HCT116 (cell line): ENCODE results near the gene FTO. TPM values are rescaled to one million over a fixed set of nuclear protein-coding genes. Genes with fewer than 3 reads are reported as not detected.

Source experiments
- ATAC-seq: fragments of 200-7000 bp; cut with Tn5 transposase; 2 replicates; pipeline ENCODE4 v1.9.1; 2020; ENCODE audit warnings: mild to moderate bottlenecking, moderate library complexity
- BruUV-seq: library from RNA; stranded (reverse); fragments of 400-500 nt; replicated peaks from 2 replicates; lab custom pipeline; 2021; lab: Mats Ljungman, UMichigan
- CTCF ChIA-PET: fragments of 300-600 bp; sonication (Branson Sonifier 250); formaldehyde crosslinking; loops from one replicate; lab custom pipeline; 2021; ENCODE audit warnings: antibody characterized with exemption; lab: Charles Lee
- POLR2A ChIA-PET: fragments of 300-600, 350-600 bp; sonication (Branson Sonifier 250); formaldehyde crosslinking; loops from one replicate; lab custom pipeline; 2021; ENCODE audit warnings: antibody characterized with exemption; lab: Charles Lee
- RAD21 ChIA-PET, 2 experiments: fragments of 300-600 bp; sonication (Branson Sonifier 250); formaldehyde crosslinking; loops; one replicate each; lab custom pipeline; 2023; ENCODE audit warnings: low total read pairs in 2 of 2; ENCODE audit not compliant: uncharacterized antibody in 2 of 2, unreplicated experiment in 2 of 2, low non-redundant PET in 1 of 2; lab: Charles Lee
- DNase-seq: peaks from one replicate; pipeline ENCODE4 v3.0.0-alpha.2; 2010; ENCODE audit warnings: low read depth, low spot score
- H2AFZ ChIP-seq: fragments of 200-600 bp; shearing (Covaris generic), sonication (generic); 2 replicates; pipeline ENCODE4 v1.6.1; 2017; ENCODE audit warnings: low read depth, mixed run types, mixed read lengths, antibody characterized with exemption, low read length; ENCODE audit not compliant: poor library complexity, severe bottlenecking
- H3K27ac ChIP-seq: 2 replicates; pipeline ENCODE4 v1.5.1; 2012; ENCODE audit warnings: low read depth, low read length
- H3K27me3 ChIP-seq: fragments of 200-600 bp; sonication (generic); 2 replicates; pipeline ENCODE4 v1.6.1; 2016; ENCODE audit warnings: mixed run types, low read length, mixed read lengths; ENCODE audit not compliant: insufficient read depth
- H3K36me3 ChIP-seq, 2 experiments: fragments of 200-500 bp in 1 of 2; fragments of 200-600 bp in 1 of 2; sonication (Bioruptor generic) in 1 of 2; sonication (generic) in 1 of 2; 2 replicates each; pipeline versions ENCODE4 v1.5.1 to v1.6.1; 2014 to 2016; ENCODE audit warnings: low read length in 2 of 2, inconsistent platforms in 1 of 2, mixed read lengths in 1 of 2, mixed run types in 1 of 2; ENCODE audit not compliant: insufficient read depth in 2 of 2, control insufficient read depth in 1 of 2
- H3K4me1 ChIP-seq, 2 experiments: fragments of 200-600 bp in 1 of 2; sonication (generic) in 1 of 2; 2 replicates each; pipeline versions ENCODE4 v1.5.1 to v1.6.1; 2012 to 2017; ENCODE audit warnings: low read length in 2 of 2, inconsistent platforms in 1 of 2, mild to moderate bottlenecking in 1 of 2, mixed read lengths in 1 of 2, mixed run types in 1 of 2, moderate library complexity in 1 of 2; ENCODE audit not compliant: insufficient read depth in 2 of 2, control insufficient read depth in 1 of 2
- H3K4me2 ChIP-seq: fragments of 200-600 bp; sonication (generic); 2 replicates; pipeline ENCODE4 v1.6.1; 2017; ENCODE audit warnings: mixed run types, low read length, mixed read lengths
- H3K4me3 ChIP-seq, 2 experiments: fragments of 200-600 bp in 1 of 2; sonication (generic) in 1 of 2; replicated peaks in 1 of 2; 2 replicates each; pipeline ENCODE4 v1.5.1; 2011 to 2016; ENCODE audit warnings: low read length in 2 of 2, control low read depth in 1 of 2, low read depth in 1 of 2, mild to moderate bottlenecking in 1 of 2, mixed read lengths in 1 of 2, mixed run types in 1 of 2
- H3K79me2 ChIP-seq: fragments of 200-600 bp; sonication (generic); 2 replicates; pipeline ENCODE4 v1.6.1; 2017; ENCODE audit warnings: mild to moderate bottlenecking, mixed run types, low read length, moderate library complexity, mixed read lengths; ENCODE audit not compliant: insufficient read depth
- H3K9ac ChIP-seq: fragments of 200-600 bp; sonication (generic); 2 replicates; pipeline ENCODE4 v1.6.1; 2016; ENCODE audit warnings: low read length, mixed read lengths
- H3K9me2 ChIP-seq: fragments of 200-600 bp; sonication (generic), shearing (Covaris generic); 2 replicates; pipeline ENCODE4 v1.6.1; 2017; ENCODE audit warnings: mixed run types, mild to moderate bottlenecking, moderate library complexity; ENCODE audit not compliant: insufficient read depth
- H3K9me3 ChIP-seq, 2 experiments: fragments of 200-500 bp in 1 of 2; fragments of 200-600 bp in 1 of 2; sonication (Bioruptor generic) in 1 of 2; sonication (generic) in 1 of 2; 2 replicates each; pipeline ENCODE4 v1.6.1; 2014 to 2017; ENCODE audit warnings: low read length in 2 of 2, mixed read lengths in 2 of 2, inconsistent platforms in 1 of 2, low read depth in 1 of 2, mild to moderate bottlenecking in 1 of 2, mixed run types in 1 of 2, moderate library complexity in 1 of 2; ENCODE audit not compliant: control insufficient read depth in 1 of 2, insufficient read depth in 1 of 2
- H4K20me1 ChIP-seq: fragments of 200-600 bp; sonication (generic), shearing (Covaris generic); 2 replicates; pipeline ENCODE4 v1.6.1; 2017; ENCODE audit warnings: mixed run types, mild to moderate bottlenecking, moderate library complexity; ENCODE audit not compliant: insufficient read depth
- CEBPB ChIP-seq: IDR thresholded peaks from 2 replicates; pipeline ENCODE4 v1.6.1; 2012; ENCODE audit warnings: low read depth
- ELF1 ChIP-seq: IDR thresholded peaks from 2 replicates; pipeline ENCODE4 v1.6.1; 2012; ENCODE audit warnings: low read depth, borderline replicate concordance
- EZH2phosphoT487 ChIP-seq: fragments of 200-600 bp; IDR thresholded peaks from 2 replicates; pipeline ENCODE4 v1.6.1; 2018; ENCODE audit warnings: antibody characterized with exemption, borderline replicate concordance
- FOSL1 ChIP-seq: IDR thresholded peaks from 2 replicates; pipeline ENCODE4 v1.6.1; 2012; ENCODE audit warnings: low read depth
- JUND ChIP-seq: IDR thresholded peaks from 2 replicates; pipeline ENCODE4 v1.6.1; 2012
- POLR2A ChIP-seq: IDR thresholded peaks from 2 replicates; pipeline ENCODE4 v1.7.0; 2011; ENCODE audit warnings: borderline replicate concordance; ENCODE audit not compliant: insufficient read depth, insufficient read length; ENCODE audit errors: extremely low read depth
- RAD21 ChIP-seq: IDR thresholded peaks from 2 replicates; pipeline ENCODE4 v1.6.1; 2012; ENCODE audit warnings: low read depth, mild to moderate bottlenecking
- SP1 ChIP-seq: IDR thresholded peaks from 2 replicates; pipeline ENCODE4 v1.6.1; 2012; ENCODE audit warnings: low read depth
- SRF ChIP-seq: IDR thresholded peaks from 2 replicates; pipeline ENCODE4 v1.6.1; 2012; ENCODE audit warnings: low read depth
- ZFX ChIP-seq: fragments of 450-650 bp; IDR thresholded peaks from 2 replicates; pipeline ENCODE4 v1.6.1; 2017
- ZNF274 ChIP-seq: fragments of 200-500 bp; sonication (Bioruptor generic); IDR thresholded peaks from 2 replicates; pipeline ENCODE4 v1.6.1; 2014; ENCODE audit warnings: mild to moderate bottlenecking, low read depth, low read length, inconsistent platforms
- intact Hi-C: fragments of 100-400 bp; cut with micrococcal nuclease; formaldehyde crosslinking; loops from 2 replicates; pipeline ENCODE4 v1.10.0; 2022
- total RNA-seq: library from RNA; stranded (reverse); gene quantifications from one replicate; pipeline ENCODE4 v1.2.1, GENCODE V29; 2021; ENCODE audit not compliant: unreplicated experiment
- TF ChIP-seq, protein P1 (sequence below): IDR thresholded peaks from 2 replicates; pipeline ENCODE4 v1.6.1; 2012
- TF ChIP-seq, protein P2 (sequence below): IDR thresholded peaks from 2 replicates; pipeline ENCODE4 v1.6.1; 2012; ENCODE audit warnings: low read depth

FTO gene
- total RNA-seq, 1 experiment from 2014 or later, result 55.2 TPM

DNA sequence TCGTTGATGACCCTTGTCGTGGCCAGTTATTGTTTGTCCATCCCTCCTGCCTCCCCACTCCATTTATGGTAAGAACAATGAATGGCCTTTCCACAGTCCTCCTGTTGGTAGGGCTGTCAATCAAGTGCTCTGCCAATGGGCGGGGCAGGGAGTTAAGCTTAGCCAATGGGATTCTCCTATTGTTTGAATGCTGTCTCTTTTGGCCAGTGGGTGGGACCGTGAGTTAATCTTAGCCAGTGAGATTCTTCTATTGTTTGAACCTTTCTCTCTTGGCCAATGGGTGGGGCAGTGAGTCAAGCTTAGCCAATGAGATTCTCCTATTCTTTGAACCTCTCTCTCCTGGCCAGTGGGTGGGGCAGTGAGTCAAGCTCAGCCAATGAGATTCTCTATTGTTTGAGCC, 497.2 kb downstream of the FTO start:
- Histone ChIP-seq H3K27me3 (peaks cover 5% of the 10 kb centered on the region; the same call in 1 of the 2 replicates), H3K9me3 (no peaks in the 10 kb centered on the region), H4K20me1 (no peaks in the 10 kb centered on the region), H2AFZ (no peak overlapping the region), H3K36me3 (no peaks in the 10 kb centered on the region), H3K27ac (no peak overlapping the region), H3K4me3 (no peak overlapping the region), H3K4me2 (no peak overlapping the region), H3K4me1 (no peaks in the 10 kb centered on the region), H3K79me2 (no peaks in the 10 kb centered on the region), H3K9ac (no peak overlapping the region), H3K9me2 (no peaks in the 10 kb centered on the region)
- no peak for TF ChIP-seq SRF
- TF ChIP-seq ELF1, result no peak
- no peak for TF ChIP-seq FOSL1
- no peak for TF ChIP-seq EZH2phosphoT487
- TF ChIP-seq, protein P1, sequence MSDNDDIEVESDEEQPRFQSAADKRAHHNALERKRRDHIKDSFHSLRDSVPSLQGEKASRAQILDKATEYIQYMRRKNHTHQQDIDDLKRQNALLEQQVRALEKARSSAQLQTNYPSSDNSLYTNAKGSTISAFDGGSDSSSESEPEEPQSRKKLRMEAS, result no peak
- no peak for TF ChIP-seq JUND
- TF ChIP-seq POLR2A, result no peak
- TF ChIP-seq RAD21, result no peak
- TF ChIP-seq ZFX, result no peak
- TF ChIP-seq, protein P2, sequence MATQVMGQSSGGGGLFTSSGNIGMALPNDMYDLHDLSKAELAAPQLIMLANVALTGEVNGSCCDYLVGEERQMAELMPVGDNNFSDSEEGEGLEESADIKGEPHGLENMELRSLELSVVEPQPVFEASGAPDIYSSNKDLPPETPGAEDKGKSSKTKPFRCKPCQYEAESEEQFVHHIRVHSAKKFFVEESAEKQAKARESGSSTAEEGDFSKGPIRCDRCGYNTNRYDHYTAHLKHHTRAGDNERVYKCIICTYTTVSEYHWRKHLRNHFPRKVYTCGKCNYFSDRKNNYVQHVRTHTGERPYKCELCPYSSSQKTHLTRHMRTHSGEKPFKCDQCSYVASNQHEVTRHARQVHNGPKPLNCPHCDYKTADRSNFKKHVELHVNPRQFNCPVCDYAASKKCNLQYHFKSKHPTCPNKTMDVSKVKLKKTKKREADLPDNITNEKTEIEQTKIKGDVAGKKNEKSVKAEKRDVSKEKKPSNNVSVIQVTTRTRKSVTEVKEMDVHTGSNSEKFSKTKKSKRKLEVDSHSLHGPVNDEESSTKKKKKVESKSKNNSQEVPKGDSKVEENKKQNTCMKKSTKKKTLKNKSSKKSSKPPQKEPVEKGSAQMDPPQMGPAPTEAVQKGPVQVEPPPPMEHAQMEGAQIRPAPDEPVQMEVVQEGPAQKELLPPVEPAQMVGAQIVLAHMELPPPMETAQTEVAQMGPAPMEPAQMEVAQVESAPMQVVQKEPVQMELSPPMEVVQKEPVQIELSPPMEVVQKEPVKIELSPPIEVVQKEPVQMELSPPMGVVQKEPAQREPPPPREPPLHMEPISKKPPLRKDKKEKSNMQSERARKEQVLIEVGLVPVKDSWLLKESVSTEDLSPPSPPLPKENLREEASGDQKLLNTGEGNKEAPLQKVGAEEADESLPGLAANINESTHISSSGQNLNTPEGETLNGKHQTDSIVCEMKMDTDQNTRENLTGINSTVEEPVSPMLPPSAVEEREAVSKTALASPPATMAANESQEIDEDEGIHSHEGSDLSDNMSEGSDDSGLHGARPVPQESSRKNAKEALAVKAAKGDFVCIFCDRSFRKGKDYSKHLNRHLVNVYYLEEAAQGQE, result no peak
- no peak for TF ChIP-seq CEBPB
- TF ChIP-seq SP1, result no peak
- TF ChIP-seq ZNF274, result no peak
- DNase-seq, result no peak
- CTCF ChIA-PET, result no interaction called here
- POLR2A ChIA-PET, result no interaction called here
- RAD21 ChIA-PET, result no interaction called here
- intact Hi-C loops, result no loop called here
- ATAC-seq, result peak; percentile 64
- no TSS peak for BruUV-seq

Other genes starting within 250 kb of the FTO start
- gene AKTIP, start 200.9 kb upstream of the FTO start, total RNA-seq, result 23.5 TPM
- 10.3 TPM for gene RPGRIP1L, start 297 bp upstream of the FTO start, total RNA-seq